Activated CD4-positive, CD25-positive, alpha-beta regulatory T cell (primary cell): Measurements from ENCODE around the gene ARHGAP12.
"Not testable (repeated sequence)": the region's sequence is repeated elsewhere in the genome, so short reads cannot be mapped to it uniquely, and the experiment has no call there.

Experiments
- DNase-seq, 4 experiments: peaks; one replicate each; lab custom pipeline; 2025; lab: John Stamatoyannopoulos, UW

ARHGAP12 gene

DNA sequence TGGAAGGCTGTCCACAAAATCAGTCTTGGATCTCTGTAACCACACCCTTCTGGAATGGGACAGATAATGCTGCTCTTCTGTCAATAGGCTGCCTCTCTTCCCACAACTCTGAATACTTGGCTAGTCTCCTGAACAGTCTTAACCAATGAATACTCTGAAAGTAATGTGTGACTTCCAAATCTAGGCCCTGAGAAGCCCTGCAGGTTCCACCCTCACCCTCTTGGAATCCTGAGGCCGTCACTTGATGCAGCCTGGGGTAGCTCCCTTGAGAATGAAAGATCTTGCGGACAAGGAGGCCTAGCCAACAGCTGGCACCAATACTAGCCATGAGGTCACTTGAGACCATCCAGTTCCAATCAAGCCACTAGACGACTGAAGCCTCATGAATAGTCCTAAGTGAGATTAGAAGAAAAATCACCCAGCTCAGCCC, 109.2 kb downstream of the ARHGAP12 start:
- DNase-seq: no peak

DNA sequence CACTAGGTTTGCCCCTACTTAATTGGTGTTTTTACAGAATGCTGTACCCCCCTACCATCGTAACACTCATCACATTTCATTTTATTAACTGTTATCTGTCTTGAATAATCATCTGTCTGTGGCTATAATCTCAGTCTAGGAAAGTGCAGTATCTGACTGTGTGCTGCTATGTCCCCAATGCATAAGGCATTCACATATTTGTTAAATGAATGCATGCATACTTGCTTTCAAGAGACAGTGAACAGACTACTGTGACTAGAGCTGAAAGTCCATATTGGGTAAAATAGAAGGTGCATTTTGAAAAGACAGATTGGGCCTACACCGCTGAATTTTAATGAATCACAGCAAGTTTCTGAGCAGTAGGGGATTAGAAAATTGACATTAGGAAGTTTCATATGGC, 112.3 kb downstream of the ARHGAP12 start:
- DNase-seq: no peak

DNA sequence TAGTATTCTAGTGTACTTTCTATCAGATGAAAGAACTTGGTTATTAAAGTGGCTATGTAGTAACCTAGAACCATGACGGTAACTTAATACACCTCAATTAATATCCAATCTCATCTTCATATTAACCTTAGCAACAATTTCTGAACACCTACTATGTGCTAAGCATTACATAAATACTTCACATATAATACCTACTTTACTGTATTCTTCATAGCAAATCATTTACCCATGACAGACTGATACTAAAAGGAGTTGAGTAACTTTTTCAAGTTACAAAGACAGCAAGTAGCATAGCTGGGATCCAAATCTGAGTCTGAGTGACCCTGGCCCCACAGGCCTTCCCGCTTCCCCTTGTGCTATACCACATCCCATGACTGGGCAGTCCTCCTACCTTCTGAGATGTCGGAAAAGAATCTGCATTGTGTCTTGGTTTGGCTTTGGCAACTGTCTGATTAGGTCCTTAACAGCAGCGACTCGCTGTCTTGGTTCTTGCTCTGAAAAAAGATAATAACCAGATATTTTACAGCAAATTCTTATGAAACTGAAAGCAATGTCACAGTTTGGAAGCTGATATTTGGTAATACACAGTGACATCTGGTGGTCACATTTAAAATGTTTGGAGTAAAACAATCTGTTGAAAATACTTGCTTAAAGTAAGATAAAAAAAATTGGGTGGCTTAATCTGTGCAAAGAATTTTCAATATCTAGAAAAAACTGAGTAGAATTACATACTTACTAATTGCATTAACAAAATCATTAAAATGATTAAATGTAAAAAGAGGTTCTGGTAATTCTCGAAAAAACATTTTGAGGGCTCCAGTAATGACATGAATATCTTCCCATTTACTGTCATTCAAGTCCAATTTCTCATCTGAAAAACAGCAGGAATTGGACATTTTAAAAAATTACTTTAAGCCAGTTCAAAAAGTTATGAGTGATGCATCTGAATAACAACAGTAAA, 120.1 kb downstream of the ARHGAP12 start:
- DNase-seq: no peak

DNA sequence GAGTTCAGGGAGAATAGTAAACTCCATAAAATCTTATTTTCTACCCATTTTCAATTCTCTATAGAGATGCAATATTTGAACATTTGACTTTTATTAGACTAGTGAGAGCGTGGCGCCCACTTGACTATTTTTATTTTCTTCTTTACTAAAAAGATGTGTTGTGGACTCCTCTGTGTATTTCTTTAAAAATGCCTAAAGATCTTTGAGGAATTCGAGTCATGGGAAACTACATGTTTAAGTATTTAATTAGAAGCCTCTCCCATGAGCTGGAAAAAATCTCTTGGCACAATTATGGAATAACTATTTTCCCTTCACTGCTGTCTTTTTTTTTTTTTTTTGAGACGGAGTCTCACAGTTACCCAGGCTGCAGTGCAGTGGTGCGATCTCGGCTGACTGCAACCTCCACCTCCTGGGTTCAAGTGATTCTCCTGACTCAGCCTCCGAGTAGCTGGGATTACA, 124.2 kb downstream of the ARHGAP12 start:
- no peak for DNase-seq

- no peak for DNase-seq
Observed at GRCh38 chr10:31803606-31804351, 124.9 kb downstream of the ARHGAP12 start.

GRCh38 chr10:31799181-31799580, 129.4 kb downstream of the ARHGAP12 start:
- no peak for DNase-seq

GRCh38 chr10:31792745-31793144, 135.9 kb downstream of the ARHGAP12 start:
- DNase-seq: no peak

- DNase-seq: no peak
Observed at GRCh38 chr10:31789555-31789954, 139.1 kb downstream of the ARHGAP12 start.

DNA sequence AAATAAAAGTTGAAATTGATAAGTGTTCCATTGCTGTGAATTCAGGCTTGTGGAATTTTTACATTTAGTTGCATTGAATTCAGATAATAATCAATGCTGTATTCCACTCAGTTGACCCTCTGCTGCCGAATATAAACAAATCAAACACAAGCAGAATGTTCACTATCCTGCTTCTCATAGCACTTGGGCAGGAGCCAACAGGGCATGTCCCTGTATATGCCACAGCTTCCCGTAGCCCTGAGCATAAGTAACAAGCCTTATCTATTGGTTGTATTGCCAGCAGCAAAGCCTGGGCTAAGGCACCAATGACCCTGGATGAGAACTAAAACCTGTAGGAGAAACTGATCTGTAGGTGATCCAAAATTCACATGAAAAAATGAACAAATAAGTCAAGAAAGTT, 145.9 kb downstream of the ARHGAP12 start:
- DNase-seq: no peak

DNA sequence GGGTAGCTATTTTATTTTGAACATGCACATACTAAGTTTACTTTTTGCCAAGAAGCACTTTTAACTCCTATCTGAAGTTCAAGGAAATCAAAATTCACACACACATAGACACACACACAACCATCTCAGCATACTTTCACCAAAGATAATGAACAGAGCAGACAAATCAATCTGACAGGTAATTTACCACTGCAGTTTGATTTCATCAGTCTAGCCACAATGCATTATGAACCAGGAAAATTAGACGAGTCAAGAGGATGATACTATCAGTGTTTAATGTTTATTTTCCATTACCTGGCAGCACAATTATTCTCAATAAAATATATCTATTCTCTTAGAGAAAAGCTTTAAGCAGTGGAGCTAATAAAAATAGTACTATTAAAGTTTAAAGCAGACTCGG, 147.9 kb downstream of the ARHGAP12 start:
- no peak for DNase-seq

DNA sequence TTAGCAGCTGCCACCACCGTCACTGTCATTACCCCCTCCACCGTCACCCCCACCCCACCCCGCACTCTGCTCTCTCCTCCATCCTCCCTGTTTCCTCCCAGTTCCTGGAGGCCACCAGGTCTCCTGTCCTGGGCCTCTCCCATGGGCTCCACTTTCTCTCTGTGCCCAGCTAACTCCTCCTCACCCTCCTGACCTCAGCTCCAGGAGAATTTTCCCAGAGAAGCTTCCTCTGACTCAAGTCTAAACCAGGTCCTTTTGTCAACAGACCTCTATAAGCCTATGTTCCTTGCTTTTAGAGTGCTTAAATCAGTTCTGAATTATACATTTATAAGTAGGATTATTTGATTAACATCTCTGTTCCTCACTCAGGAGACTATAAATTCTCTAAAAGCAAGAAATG, 150.0 kb downstream of the ARHGAP12 start:
- DNase-seq: no peak

DNA sequence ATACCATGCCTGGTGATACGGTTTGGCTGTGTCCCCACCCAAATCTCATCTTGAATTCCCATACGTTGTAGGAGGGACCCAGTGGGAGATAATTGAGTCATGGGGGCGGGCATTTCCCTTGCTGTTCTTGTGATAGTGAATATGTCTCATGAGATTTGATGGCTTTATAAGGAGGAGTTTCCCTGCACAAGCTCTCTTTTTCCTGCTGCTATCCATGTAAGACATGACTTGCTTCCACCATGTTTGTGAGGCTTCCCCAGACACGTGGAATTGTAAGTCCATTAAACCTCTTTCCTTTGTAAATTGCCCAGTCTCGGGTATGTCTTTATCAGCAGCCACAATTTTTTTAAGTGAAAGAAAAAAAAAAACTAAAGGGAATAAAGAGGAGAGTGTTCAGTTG, 152.5 kb downstream of the ARHGAP12 start:
- no peak for DNase-seq

- DNase-seq: no peak
Observed at GRCh38 chr10:31774928-31775650, 153.5 kb downstream of the ARHGAP12 start.

GRCh38 chr10:31774299-31774900, 154.2 kb downstream of the ARHGAP12 start:
- DNase-seq: no peak

- no peak for DNase-seq
Observed at GRCh38 chr10:31773749-31774298, 154.8 kb downstream of the ARHGAP12 start.

DNA sequence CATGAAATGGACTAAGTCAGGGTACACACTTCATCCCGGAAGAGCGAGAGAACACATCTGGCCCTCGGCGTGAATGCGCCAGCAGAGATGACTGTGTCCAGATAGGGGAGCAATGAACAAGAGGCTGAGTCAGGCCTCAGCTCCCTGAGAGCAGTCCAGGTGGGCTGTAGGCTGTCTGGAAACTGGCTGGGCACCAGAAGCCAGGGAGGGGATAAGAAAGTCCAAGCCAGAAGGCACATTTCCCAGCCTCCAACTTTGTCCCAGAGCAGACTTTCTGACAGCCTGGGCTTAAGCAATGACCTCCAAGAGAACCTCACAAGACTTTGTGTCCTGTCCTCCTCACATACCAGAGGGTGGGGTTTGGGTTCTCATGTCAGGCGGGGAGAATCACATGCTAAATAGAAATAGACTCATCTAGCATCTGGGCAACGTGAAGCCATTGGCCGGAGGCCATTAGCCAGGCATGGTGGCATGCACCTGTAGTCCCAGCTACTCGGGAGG, 157.2 kb downstream of the ARHGAP12 start:
- no peak for DNase-seq

DNA sequence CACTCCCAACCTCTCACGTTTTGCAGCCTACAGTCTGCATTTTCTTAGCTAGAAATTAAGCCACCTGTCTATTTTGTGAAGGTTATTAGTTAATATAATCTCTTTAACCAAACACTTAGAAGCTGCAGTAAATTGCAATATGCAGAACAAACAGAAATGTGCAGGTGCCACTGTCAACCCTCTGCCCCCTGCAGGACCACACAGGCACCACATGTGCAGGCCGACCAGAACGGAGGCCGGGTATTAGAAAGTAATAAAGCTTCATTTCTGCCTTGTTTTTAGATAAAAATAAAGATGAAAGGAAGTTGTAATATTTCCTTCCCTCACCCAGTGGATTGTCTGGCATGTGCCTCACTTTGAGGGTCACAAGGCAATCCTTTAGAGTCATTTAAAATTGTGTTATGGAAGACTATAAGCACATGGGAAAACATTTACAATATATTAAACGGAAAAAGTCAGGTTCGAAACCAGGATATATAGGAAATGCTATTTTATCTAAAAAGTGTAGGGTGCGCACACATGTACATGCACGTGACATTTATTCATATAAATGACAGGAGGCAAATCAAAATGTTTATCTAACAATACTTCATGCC, 158.2 kb downstream of the ARHGAP12 start:
- peak; percentile 20 to 48 (median 38) for DNase-seq

GRCh38 chr10:31769564-31769963, 159.1 kb downstream of the ARHGAP12 start:
- DNase-seq: no peak

DNA sequence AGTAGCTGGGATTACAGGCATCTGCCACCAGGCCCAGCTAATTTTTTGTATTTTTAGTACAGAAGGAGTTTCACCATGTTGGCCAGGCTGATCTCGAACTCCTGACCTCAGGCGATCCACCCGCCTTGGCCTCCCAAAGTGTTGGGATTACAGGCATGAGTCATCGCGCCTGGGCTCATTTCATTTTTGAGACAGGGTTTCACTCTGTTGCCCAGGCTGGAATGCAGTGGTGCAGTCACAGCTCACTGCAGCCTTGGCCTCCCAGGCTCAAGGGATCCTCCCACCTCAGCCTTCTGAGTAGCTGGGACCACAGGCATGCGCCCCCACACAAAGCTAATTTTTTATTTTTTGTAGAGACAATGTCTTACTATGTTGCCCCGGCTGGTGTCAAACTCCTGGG, 159.7 kb downstream of the ARHGAP12 start:
- DNase-seq: not testable (repeated sequence)

DNA sequence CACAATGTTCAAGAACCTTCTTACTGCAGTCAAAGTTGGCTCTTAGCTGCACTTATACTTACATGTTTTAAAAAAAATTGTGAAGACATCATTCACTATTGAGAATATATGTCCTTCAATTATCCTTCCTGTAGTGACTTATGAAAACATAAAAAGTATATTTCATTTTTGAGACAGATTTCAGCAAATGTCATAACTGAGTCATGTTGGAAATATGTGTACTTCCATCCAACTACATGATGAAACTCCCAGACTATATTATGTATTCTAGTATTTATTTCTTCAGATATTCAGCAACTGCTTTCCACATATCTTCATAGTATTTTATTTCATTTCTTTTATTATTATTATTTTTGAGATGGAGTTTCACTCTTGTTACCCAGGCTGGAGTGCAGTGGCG, 160.2 kb downstream of the ARHGAP12 start:
- DNase-seq: no peak

DNA sequence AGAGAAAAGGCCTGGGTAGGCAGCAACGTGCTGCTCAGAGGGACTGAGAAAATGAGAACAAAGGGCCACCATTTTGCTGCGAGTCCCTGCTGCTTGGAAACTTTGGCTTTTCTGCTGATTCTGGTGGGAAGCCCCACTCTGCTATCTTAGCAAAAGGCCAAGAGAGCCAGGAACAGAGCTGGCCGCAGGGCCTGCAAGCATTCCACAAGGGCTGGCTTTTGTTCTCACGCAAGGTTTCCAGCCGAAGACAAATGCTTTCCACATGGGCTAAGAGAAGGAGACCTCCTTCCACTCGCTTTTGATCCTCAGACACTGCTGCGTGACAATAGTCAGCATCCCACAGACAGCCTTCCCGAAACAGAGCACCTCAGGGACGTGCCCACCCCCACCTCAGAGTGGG, 163.1 kb downstream of the ARHGAP12 start:
- DNase-seq: no peak
